DMS 273 (cell line): ENCODE results near the gene PRKAR1B.
A peak's percentile ranks its signal among the peaks of the same experiment; 100 is the strongest.
"Not testable (repeated sequence)": the region's sequence is repeated elsewhere in the genome, so short reads cannot be mapped to it uniquely, and the experiment has no call there.

Experiments
- DNase-seq: peaks from one replicate; lab custom pipeline; 2025; ENCODE audit not compliant: unreplicated experiment; lab: John Stamatoyannopoulos, UW

Gene PRKAR1B

DNA sequence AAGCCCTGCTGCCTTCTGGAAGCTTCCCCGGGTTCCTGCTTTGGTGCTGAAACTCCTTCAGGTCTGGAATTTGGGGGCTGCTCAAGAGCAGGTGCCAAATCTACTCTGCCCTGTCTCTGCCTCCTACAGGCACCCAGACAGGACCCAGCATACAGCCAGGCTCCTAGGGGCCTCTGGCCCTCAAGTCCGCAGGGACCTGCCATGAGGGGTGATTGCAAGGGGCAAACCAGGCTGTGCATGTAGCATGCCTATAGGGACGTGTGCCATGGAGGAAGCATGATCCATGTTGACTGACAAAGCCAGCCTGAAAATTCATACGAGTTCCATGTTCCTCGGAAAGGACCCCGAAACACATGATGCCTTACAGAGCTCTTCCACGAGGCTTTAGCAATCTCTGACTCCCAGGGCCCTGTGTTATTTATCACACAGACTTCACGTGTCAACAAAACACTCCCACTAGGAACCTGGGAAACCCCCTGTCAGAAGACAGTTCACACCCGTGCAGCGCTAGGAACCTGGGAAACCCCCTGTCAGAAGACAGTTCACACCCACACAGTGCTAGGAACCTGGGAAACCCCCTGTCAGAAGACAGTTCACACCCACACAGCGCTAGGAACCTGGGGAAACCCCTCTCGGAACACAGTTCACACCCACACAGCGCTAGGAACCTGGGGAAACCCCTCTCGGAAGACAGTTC lies 75.9 kb downstream of the PRKAR1B start:
- DNase-seq, result no peak

DNA sequence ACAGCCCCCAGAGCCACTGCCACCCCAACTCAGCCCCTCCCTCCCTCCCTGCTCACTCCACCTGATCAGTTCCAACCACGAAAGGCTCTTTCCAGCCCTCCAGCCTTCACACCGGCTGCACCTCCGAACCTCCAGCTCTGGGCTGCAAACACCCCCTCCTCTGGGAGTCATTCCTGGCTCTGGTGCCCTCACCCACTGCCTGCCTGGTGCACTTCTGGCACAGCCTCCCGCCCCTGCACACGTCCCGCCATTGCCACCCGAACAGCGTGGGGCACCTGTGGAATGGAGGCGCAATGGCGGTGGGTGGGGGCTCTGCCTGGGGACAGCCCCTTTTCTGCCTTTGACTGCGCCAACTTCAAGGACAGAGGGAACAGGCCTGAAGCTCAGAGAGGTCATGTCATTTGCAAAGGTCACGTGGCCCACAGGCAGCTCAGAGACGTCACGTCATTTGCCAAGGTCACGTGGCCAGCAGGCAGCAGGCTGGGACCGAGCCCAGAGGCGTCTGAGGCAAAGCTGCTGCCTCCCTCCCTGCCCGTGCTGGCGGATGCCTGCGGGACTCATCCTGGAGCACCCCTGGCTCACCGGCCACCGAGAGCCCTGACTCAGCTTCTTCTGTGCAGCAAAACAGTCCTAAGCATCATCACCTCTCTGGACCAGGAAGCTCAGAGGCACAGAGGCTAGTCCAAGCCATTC lies 76.6 kb downstream of the PRKAR1B start:
- DNase-seq, result no peak

DNA sequence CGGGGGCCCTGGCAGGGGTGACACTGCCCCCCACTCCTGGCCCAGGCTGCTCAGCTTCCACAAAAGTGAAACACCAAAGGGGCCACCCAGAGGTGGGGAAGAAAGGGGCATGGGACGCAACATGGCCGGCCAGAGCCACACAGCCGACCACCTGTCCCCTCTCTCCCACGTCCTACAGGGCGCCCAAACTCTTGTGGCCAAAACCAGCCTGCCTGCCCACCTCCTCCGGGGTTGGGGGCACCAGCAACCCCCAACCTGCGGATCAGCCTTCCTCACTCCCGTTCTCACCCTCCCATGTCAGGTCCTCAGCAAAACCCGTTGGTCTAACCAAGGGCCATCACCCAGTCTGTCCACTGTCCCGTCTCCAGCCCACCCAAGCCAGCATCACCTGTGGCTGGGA lies 80.1 kb downstream of the PRKAR1B start:
- no peak for DNase-seq

DNA sequence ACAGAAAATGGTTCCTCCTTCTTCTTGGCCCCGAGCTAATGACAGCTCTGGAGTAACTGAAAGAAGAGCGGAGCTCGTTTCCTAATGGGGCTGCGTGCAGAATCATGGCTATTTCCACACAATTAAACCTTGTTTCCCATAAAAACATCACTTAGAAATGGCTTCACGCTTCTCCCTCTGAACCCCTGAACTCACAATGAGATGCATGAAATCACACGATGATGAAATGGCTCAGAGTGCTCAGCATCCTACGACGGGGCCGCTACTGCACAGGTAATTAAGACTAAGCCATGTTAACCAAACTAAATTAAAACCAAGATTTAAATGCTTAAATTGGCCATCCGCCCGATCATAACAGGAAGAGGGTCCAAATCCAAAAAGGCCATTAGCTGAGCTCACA lies 80.6 kb downstream of the PRKAR1B start:
- DNase-seq, result no peak

DNA sequence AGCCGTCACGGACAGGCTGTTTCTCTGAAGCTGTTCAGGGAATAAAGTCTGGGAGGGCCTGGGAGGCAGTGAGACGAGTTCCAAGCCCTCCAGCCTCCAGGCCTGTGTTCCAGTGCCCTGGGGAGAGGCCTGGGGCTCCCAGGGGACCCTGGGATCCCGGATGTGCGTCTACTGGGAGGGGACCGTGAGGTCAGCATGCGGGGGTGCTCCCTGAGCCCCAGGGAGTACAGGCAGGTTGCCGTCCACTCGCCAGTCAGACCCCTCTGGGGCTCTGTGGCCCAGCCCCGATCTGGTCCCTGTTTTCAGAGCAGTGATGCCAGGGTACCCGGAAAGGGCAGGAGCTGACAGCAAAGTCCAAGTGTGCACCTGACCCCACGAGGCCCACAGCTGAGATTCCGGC lies 81.5 kb downstream of the PRKAR1B start:
- no peak for DNase-seq

DNA sequence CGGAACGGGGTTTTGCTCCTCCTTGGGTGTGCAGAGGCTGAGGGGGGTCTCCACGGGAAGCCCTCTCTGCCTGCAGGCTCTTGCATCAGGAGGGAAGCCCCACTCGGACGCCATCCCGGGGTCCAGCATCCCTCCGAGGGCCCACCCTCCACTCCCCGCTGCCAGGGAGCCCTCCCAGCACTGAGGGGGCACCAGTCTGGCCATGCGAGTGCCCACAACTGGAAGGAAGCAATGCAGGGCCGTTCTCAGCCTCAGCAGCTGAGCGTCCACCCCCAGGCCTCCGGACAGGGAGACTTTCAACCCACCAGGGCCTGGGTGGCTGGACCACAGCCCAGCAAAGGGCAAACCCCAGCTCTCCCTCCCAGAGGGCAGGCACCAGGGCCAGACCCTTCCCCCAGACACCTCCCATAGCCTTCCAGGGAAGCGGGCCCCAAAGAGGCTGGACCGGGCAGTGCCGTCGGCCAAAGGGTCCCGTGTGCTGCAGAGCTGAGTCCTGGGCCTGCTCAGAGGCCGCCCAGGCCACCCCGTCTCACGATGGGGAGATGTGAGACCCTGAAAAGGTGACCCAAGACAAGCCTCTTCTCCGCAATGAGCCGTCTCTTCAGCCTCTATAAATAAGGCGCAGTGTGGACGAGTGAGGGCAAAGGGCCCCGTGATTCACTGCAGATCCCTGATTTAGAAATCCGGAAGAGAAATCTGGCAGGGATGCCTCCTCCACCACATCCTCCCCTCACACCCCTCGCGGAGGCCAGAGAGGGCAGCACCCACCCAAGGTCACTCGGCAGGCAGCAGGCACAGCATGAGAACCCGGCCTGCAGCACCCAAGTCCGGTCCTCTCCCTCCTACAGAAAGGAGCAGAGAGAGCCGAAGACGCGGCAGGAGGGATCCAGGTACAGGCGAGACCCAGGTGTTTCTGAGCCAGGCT lies 82.4 kb downstream of the PRKAR1B start:
- DNase-seq, result no peak

DNA sequence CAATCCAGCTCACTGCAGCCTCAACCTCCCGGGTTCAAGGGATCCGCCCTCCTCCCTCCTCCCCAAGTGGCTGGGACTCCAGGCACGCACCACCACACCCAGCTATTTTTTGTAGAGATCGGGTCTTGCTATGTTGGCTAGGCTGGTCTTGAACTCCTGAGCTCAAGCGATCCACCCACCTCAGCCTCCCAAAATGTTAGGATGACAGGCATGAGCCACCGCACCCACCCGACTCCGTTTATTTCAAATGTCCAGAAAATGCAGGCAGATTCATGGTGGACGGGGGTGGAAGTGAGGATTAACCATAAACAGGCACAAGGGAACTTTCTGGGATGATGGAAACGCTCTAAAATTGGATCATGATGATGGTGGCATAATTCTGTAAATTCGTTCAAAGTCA lies 85.1 kb downstream of the PRKAR1B start:
- DNase-seq, result no peak

DNA sequence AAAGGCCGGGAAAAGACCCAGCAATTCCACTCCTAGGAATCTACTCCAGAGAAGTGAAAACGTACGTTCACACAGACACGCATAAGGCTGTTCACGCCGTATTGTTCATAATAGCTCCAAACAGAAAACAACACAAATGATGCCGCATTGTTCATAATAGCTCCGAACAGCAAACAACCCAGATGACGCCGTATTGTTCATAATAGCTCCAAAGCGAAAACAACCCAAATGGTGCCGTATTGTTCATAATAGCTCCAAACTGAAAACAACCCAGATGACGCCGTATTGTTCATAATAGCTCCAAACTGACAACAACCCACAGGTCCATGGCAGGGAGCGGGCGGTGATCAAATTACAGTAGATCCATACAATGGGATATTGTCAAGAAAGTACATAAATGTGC lies 85.8 kb downstream of the PRKAR1B start:
- DNase-seq, result peak; percentile 98

DNA sequence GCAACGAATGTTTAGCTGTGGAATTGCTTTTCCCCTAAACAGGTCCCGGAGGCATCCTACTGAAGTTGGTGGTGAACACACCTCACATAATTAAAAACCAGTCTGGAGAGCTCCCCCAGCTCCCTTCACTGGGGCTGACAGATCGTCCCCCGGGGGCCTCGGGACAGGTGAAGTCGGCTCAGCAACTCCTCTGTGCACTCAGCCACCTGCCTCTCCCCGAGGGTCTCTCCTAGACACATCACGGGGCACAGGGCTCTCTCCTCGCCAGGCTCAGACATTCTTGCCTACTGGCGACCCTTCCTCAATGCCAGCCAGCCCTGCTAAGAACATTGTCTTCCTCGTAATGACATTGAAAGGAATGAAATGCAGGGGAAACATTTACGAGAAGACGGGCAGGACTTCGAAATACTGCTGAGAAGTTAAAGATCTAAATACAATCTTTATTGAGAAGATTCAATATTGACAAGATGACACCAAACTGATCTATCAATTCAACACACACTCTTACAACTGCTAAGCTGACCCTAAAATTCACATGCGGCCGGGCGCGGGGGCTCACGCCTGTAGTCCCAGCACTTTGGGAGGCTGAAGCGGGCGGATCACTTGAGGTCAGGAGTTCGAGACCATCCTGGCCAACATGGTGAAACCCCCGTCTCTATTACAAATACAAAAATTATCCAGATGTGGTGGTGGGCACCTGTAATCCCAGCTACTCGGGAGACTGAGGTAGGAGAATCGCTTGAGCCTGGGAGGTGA lies 88.6 kb downstream of the PRKAR1B start:
- no peak for DNase-seq

DNA sequence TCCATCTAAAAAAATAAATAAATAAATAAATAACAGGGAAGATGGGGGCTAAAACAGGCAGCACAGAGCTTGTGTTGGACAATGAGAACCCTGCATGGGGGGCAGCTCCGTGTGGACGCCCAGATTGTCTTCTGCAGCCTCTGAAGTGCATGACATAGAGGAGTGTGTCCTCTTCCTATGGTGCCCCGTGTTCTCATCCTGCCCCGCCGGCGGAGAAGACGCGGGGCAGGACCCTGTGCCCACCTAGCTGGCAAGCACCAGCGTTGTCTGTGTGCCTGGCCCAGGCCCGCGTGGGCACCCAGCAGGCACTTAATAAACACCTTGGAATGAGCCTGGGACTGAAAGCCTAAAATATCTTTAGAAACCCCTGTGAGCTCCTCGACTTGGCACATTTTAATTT lies 89.3 kb downstream of the PRKAR1B start:
- DNase-seq, result no peak

DNA sequence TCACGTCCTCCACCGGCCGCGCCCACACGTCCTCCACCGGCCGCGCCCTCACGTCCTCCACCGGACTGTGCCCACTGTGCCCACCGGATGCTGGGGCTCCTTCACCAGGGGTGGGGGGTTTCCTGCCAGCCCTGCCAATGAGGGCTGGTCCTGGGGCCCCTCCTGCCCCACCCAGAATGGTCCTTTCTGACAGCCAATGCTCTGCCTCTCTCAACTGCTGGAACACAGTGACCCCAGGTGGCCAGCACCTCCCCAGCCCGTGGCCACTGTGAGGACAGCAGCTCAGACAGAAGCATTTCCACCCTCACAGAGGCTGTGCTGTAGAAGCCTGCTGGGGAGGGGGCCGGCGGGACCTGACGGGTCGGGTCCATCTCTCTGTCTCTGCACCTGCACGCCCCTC lies 90.7 kb downstream of the PRKAR1B start:
- DNase-seq, result no peak

DNA sequence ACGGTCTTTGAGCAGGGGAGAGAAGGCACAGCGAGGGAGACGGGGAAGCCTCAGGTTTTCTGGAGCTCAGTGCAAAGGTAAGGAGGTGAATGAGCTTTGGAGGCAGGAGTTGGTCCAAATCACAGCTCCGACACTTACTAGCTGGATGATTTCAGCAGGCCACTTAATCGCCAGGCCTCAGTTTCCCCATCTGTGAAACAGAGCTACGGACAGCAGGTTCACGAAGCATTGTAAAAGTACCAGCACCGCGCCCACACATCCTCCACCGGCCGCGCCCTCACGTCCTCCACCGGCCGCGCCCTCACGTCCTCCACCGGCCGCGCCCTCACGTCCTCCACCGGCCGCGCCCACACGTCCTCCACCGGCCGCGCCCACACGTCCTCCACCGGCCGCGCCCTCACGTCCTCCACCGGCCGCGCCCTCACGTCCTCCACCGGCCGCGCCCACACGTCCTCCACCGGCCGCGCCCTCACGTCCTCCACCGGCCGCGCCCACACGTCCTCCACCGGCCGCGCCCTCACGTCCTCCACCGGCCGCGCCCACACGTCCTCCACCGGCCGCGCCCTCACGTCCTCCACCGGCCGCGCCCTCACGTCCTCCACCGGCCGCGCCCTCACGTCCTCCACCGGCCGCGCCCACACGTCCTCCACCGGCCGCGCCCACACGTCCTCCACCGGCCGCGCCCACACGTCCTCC lies 91.2 kb downstream of the PRKAR1B start:
- DNase-seq, result not testable (repeated sequence)

DNA sequence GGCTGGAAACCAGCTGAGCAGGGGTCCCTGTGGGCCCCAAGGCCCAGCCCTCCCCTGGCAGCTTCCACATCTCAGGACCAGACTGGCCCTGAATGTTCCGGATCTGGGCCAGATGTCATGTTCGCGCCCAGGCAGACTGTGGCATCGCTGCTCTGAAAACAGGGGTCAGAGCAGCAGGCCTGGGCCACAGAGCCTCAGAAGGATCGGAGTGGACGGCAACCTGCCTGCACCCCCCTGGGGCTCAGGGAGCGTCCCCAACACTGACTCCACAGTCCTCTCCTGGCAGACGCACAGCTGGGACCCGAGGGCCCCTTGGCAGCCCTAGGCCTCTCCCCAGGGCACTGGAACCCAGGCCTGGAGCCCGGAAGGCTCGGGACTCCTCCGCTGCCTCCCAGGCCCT lies 91.9 kb downstream of the PRKAR1B start:
- DNase-seq, result no peak

DNA sequence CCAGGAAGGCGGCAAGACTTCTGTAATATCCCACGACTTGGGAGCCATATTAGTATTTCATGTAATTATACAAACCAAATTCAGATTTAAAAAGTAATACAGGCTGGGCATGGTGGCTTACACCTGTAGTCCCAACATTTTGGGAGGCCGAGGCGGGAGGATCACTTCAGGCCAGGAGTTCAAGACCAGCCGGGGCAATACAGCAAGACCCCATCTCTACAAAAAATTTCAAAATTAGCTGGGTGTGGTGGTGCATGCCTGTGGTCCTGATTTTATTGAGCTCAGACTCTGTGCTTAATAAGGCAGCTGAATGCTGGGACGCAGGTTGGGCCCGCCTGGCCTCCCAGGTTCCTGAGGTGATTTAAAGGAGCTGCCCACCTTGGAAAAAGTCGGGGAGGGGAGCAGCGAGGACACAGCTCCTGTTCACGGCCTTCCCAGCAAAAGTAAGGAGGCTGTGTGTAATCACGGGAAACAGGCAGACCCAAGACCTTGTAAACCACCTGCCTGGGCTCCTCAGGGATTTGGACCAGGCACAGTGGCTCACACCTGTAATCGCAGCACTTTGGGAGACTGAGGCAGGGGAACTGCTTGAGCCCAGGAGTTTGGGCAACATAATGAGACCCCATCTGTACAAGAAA lies 93.6 kb downstream of the PRKAR1B start:
- no peak for DNase-seq

DNA sequence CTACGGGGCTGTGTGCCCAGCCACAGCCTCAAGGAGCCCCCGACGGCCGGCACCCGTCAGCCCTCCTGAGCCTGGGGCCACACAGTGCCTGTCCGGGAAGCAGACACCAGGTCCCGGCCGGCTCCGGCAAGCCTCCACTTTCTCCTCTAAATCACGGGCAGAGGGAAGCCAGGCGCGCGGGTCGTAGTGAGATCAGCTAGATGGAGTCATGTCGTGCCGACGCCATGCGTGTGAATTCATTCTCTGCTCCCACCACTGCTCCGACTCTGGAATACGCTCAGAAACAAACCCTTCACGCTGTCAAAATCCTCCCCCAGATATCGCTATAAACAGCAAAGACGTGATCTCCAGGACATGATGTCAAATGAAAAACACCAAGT lies 94.3 kb downstream of the PRKAR1B start:
- no peak for DNase-seq

DNA sequence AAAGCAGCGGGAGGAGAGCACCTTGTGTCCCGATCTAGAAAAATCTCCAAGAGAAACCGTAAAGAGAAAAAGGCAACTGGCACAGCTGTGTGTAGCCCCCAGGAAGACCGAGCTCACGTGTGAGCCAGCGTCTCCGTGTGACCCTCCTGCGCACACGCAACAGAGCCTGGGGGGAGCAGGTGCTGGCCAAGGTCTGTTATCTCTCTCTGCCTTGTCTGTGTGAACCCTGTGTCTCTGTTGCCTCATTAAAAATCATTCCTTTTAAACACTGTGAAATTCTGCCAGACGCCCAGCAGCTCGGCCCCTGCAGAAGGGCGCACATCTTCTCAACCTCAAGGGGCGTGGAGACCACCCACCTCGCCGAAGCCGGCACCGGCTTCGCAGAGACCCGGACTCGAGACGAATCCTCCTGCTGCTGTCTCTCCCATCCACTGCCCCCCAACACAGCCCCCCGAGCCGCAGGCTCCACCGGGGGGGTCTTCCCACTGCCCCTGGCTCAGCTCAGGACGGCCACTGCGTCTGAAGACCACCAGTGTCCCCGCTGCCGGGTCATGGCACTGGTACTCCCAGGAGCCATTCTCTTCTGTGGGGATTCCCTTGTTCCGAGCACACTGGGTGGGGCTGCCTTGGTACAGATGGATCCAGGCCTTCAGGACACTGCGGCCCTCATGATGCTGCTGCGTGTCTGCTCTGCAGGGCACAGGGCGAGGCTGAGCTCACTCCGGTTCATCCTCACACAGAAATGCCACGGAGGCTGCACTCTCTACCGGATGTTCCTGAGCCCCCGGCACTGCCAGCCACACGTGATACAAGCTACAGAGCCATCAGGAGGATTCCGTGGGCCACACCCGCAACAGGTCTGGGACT lies 94.9 kb downstream of the PRKAR1B start:
- no peak for DNase-seq

DNA sequence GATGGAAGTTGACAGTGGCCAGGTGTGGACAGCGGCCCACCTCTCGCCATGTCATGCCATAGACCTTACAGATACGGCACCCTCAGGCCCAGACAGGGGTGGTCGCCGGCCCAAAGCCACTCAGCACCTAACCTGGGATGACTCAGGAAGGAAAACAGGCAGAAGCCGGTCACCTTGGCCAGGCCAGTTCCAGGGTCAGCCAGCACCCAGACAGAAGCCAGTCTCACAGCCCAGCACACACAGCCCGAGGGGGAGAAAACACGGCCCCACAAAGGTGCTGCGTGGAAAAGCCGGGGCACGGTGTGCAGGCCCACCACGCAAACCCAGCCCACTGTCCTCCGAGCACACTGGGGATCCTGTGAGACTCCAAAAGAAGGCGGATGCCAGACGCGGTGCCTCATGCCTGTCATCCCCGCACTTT lies 95.8 kb downstream of the PRKAR1B start:
- DNase-seq, result no peak

DNA sequence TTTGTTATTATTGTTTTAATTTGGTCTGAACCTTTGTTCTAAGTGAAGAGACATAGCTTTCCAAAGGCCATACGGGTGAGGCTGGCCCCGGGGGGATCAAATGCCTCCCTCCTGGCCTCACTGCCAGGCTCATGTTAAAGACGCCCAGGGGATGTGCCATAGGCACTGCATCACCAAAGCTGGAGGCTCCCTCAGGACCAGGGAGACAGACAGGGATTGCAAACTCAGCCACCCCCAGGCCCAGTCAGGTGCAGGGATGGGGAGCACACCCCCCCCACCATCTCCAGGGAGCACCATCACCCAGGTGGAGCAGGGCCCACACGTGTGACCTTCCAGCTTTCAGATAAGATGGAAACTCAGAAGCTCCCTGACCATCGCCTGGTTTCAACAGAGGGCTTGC lies 96.5 kb downstream of the PRKAR1B start:
- DNase-seq, result no peak

DNA sequence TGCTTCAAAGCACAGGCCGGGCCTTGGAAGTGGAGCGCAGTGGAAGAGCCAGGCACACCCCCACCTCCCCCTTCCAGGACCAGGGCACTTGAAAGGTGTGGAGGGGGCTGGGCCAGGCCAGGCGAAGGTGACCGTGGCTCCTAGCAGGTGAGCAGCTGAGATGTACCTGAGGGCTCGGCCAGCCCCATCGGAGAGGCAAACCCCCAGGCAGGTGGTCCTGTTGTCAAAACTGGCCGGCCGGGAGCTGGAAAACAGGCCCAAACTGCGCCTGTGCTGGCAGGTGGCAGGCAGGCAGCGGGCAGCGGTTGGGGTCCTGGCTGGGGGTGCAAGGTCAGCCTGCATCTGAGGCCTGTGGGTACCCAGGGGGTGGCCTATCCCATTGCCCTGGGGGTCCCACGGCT lies 97.0 kb downstream of the PRKAR1B start:
- DNase-seq, result no peak
